IMR-90 (cell line): ENCODE results near the gene BICD2. TPM values are rescaled to one million over a fixed set of nuclear protein-coding genes. Genes with fewer than 3 reads are reported as not detected.

Experiments used
- ATAC-seq: fragments of 200-7000 bp; cut with Tn5 transposase; 2 replicates; pipeline ENCODE4 v1.9.1; 2020; ENCODE audit warnings: low read depth, mild to moderate bottlenecking, moderate library complexity
- BruUV-seq: library from RNA; stranded (reverse); fragments of 400-500 nt; replicated peaks from 2 replicates; lab custom pipeline; 2021; lab: Mats Ljungman, UMichigan
- CTCF ChIA-PET: fragments of 300-600 bp; formaldehyde crosslinking; extraction: SDS; loops from one replicate; lab custom pipeline; 2021; ENCODE audit warnings: antibody characterized with exemption; lab: Yijun Ruan, JAX
- POLR2A ChIA-PET: fragments of 300-600 bp; sonication (Branson Sonifier 250); formaldehyde crosslinking; loops from one replicate; lab custom pipeline; 2022; ENCODE audit warnings: antibody characterized with exemption; ENCODE audit not compliant: unreplicated experiment; lab: Charles Lee
- DNase-seq: peaks from one replicate; pipeline ENCODE4 v3.0.0; 2013
- H2AFZ ChIP-seq: replicated peaks from 2 replicates; pipeline ENCODE3; 2013; ENCODE audit warnings: low read length, mild to moderate bottlenecking; ENCODE audit not compliant: poor library complexity
- H2AK5ac ChIP-seq: 2 replicates; pipeline ENCODE4 v1.6.1; 2013; ENCODE audit warnings: low read depth, low read length, inconsistent platforms
- H2AK9ac ChIP-seq: replicated peaks from 2 replicates; pipeline ENCODE3; 2013; ENCODE audit warnings: mild to moderate bottlenecking, low read depth, low read length, moderate library complexity; ENCODE audit not compliant: poor library complexity
- H2BK120ac ChIP-seq: 2 replicates; pipeline ENCODE4 v1.6.1; 2013; ENCODE audit warnings: low read depth, low read length, inconsistent platforms
- H2BK15ac ChIP-seq: 3 replicates; pipeline ENCODE4 v1.6.1; 2013; ENCODE audit warnings: low read depth, low read length, inconsistent platforms
- H2BK20ac ChIP-seq: 2 replicates; pipeline ENCODE4 v1.6.1; 2013; ENCODE audit warnings: low read depth, mild to moderate bottlenecking, inconsistent platforms, low read length, moderate library complexity
- H2BK5ac ChIP-seq: 2 replicates; pipeline ENCODE4 v1.6.1; 2013; ENCODE audit warnings: mild to moderate bottlenecking, low read depth, low read length, inconsistent platforms; ENCODE audit not compliant: poor library complexity, severe bottlenecking
- H3K14ac ChIP-seq: replicated peaks from 2 replicates; pipeline ENCODE4 v1.6.1; 2013; ENCODE audit warnings: low read depth, low read length, inconsistent platforms
- H3K18ac ChIP-seq: 2 replicates; pipeline ENCODE4 v1.6.1; 2013; ENCODE audit warnings: low read depth, low read length, control low read depth
- H3K23ac ChIP-seq: 2 replicates; pipeline ENCODE4 v1.6.1; 2013; ENCODE audit warnings: low read depth, low read length, inconsistent platforms
- H3K27ac ChIP-seq: 2 replicates; pipeline ENCODE4 v1.5.1; 2013; ENCODE audit warnings: mild to moderate bottlenecking, control low read depth, low read length; ENCODE audit not compliant: insufficient read depth
- H3K27me3 ChIP-seq: 2 replicates; pipeline ENCODE4 v1.6.1; 2013; ENCODE audit warnings: low read length; ENCODE audit not compliant: control insufficient read depth, insufficient read depth
- H3K36me3 ChIP-seq: 2 replicates; pipeline ENCODE4 v1.6.1; 2013; ENCODE audit warnings: low read length, mixed read lengths; ENCODE audit not compliant: control insufficient read depth, insufficient read depth
- H3K4ac ChIP-seq: 2 replicates; pipeline ENCODE4 v1.6.1; 2013; ENCODE audit warnings: low read depth, low read length, inconsistent platforms
- H3K4me1 ChIP-seq: 2 replicates; pipeline ENCODE4 v1.6.1; 2013; ENCODE audit warnings: low read length, mixed read lengths; ENCODE audit not compliant: control insufficient read depth, insufficient read depth
- H3K4me2 ChIP-seq: 2 replicates; pipeline ENCODE4 v1.6.1; 2013; ENCODE audit warnings: low read depth, mild to moderate bottlenecking, control low read depth, low read length, moderate library complexity
- H3K4me3 ChIP-seq: 2 replicates; pipeline ENCODE4 v1.5.1; 2013; ENCODE audit warnings: low read depth, mild to moderate bottlenecking, control low read depth, low read length, moderate library complexity; ENCODE audit not compliant: insufficient read depth
- H3K56ac ChIP-seq: 2 replicates; pipeline ENCODE4 v1.6.1; 2013; ENCODE audit warnings: low read length, inconsistent platforms; ENCODE audit not compliant: insufficient read depth; ENCODE audit errors: extremely low read depth
- H3K79me1 ChIP-seq, 2 experiments: 2 replicates each; pipeline ENCODE4 v1.6.1; 2013; ENCODE audit warnings: low read length in 2 of 2, inconsistent platforms in 1 of 2, low read depth in 1 of 2
- H3K9ac ChIP-seq: 2 replicates; pipeline ENCODE4 v1.6.1; 2013; ENCODE audit warnings: low read depth, low read length, control low read depth
- H3K9me1 ChIP-seq: 2 replicates; pipeline ENCODE4 v1.6.1; 2013; ENCODE audit warnings: low read length, inconsistent platforms; ENCODE audit not compliant: insufficient read depth
- H3K9me3 ChIP-seq: 2 replicates; pipeline ENCODE4 v1.6.1; 2013; ENCODE audit warnings: low read length; ENCODE audit not compliant: control insufficient read depth, insufficient read depth
- H4K20me1 ChIP-seq: 2 replicates; pipeline ENCODE4 v1.6.1; 2013; ENCODE audit warnings: low read length, inconsistent platforms; ENCODE audit not compliant: insufficient read depth
- H4K5ac ChIP-seq: 2 replicates; pipeline ENCODE4 v1.6.1; 2013; ENCODE audit warnings: mild to moderate bottlenecking, low read depth, low read length, control low read depth
- H4K8ac ChIP-seq, 2 experiments: 2 replicates each; pipeline ENCODE4 v1.6.1; 2013; ENCODE audit warnings: low read depth in 2 of 2, low read length in 2 of 2, control low read depth in 1 of 2, inconsistent platforms in 1 of 2
- H4K91ac ChIP-seq: 2 replicates; pipeline ENCODE4 v1.6.1; 2013; ENCODE audit warnings: low read depth, low read length, inconsistent platforms; ENCODE audit not compliant: insufficient read depth
- CTCF ChIP-seq: conservative IDR thresholded peaks from 2 replicates; pipeline ENCODE4 v1.5.1; 2012; ENCODE audit warnings: mild to moderate bottlenecking, low read depth, low read length, improper control_type of control experiment
- MXI1 ChIP-seq: IDR thresholded peaks from 2 replicates; pipeline ENCODE4 v1.6.1; 2012; ENCODE audit warnings: low read depth, mild to moderate bottlenecking, low read length, moderate library complexity, borderline replicate concordance
- RAD21 ChIP-seq: IDR thresholded peaks from 2 replicates; pipeline ENCODE4 v1.6.1; 2012; ENCODE audit warnings: low read length, improper control_type of control experiment
- SMC3 ChIP-seq: fragments of 150-350 bp; IDR thresholded peaks from 2 replicates; pipeline ENCODE4 v1.6.1; 2016; ENCODE audit warnings: low read depth, mild to moderate bottlenecking, antibody characterized with exemption, low read length, moderate library complexity
- WGBS, 2 experiments: methylation state at CpG; one replicate each; pipeline versions ENCODE4 v1.1.5 to v1.1.7; 2013; ENCODE audit warnings: missing lambda C conversion rate in 2 of 2; ENCODE audit not compliant: insufficient read length in 1 of 2; ENCODE audit errors: extremely low coverage in 2 of 2; 5-methylcytosine and 5-hydroxymethylcytosine counted together
- dilution Hi-C: fragments of 300-500 bp; cut with HindIII; formaldehyde crosslinking; loops from one replicate; pipeline ENCODE4 v1.14.3; 2018; ENCODE audit warnings: low sequenced_read_pairs; ENCODE audit not compliant: unreplicated experiment
- in situ Hi-C: fragments of 300-500 bp; cut with MboI; formaldehyde crosslinking; loops from 3 replicates; pipeline ENCODE4 v1.14.3; 2019; ENCODE audit warnings: low sequenced_read_pairs, inconsistent platforms, mixed read lengths
- intact Hi-C: fragments of 100-400 bp; cut with micrococcal nuclease; formaldehyde crosslinking; loops from 2 replicates; pipeline ENCODE4 v1.10.0; 2022
- polyA plus RNA-seq, 3 experiments: library from polyadenylated mRNA; depleted of rRNA; stranded (reverse); fragments of >200 nt; gene quantifications; 2 replicates each; pipeline ENCODE4 v1.2.3, GENCODE V29; 2012; ENCODE audit warnings: low replicate concordance in 1 of 3
- total RNA-seq: library from RNA; depleted of rRNA; stranded (reverse); fragments of >200 nt; gene quantifications from 2 replicates; pipeline ENCODE4 v1.2.3, GENCODE V29; 2012

The BICD2 gene
- total and polyA plus RNA-seq, 2 of the 4 experiments (the other 2 are of a cell fraction) = 21.5 to 35.7 TPM

GRCh38 chr9:92745881-92746280, 18.8 kb downstream of the BICD2 start:
- Histone ChIP-seq H3K4ac (0 out of 2 replicates have a peak overlapping the region, but pooled peaks have one; percentile 12), H3K79me1 (peaks cover 18 to 73% of the 10 kb centered on the region in 2 experiments), H2AFZ (no peak overlapping the region), H3K9me1 (peaks cover 41% of the 10 kb centered on the region), H2BK120ac (peak overlapping the region; percentile 69), H2AK5ac (peak overlapping the region; percentile 50; the same call in 1 of the 2 replicates), H2BK5ac (no peak overlapping the region), H3K36me3 (no peaks in the 10 kb centered on the region), H3K27me3 (no peaks in the 10 kb centered on the region), H3K9ac (no peak overlapping the region), H4K20me1 (peaks cover 68% of the 10 kb centered on the region), H3K27ac (no peak overlapping the region), H2BK15ac (no peak overlapping the region), H3K23ac (no peak overlapping the region), H4K91ac (no peak overlapping the region; the same call in 1 of the 2 replicates), H3K14ac (0 out of 2 replicates have a peak overlapping the region, but pooled peaks have one; percentile 34), H4K5ac (no peak overlapping the region), H2BK20ac (no peak overlapping the region), H4K8ac (no peak overlapping the region), H3K9me3 (no peaks in the 10 kb centered on the region), H3K18ac (no peak overlapping the region), H2AK9ac (peak overlapping the region; percentile 62), H3K4me3 (no peak overlapping the region), H3K4me1 (peaks cover 36% of the 10 kb centered on the region), H3K4me2 (no peak overlapping the region), H3K56ac (no peak overlapping the region)
- no peak for TF ChIP-seq SMC3
- TF ChIP-seq MXI1 = no peak
- no peak for TF ChIP-seq CTCF
- no peak for TF ChIP-seq RAD21
- intact Hi-C loops = no loop called here
- ChIA-PET CTCF (no interaction called here), POLR2A (no interaction called here)
- in situ Hi-C loops = no loop called here
- no TSS peak for BruUV-seq
- 92% methylated on average over 2 of the region's 6 CpGs; no CpG with 5 or more reads in 1 of the 2 experiments for WGBS, 2 experiments
- no peak for DNase-seq
- dilution Hi-C loops = no loop called here
- ATAC-seq = no peak
